Measurements from ENCODE around the gene LHFPL6. TPM values are rescaled to one million over a fixed set of nuclear protein-coding genes. Genes with fewer than 3 reads are reported as not detected.

Gene LHFPL6
- total RNA-seq, 1 experiment from 2014 or later: 3.6 TPM

DNA sequence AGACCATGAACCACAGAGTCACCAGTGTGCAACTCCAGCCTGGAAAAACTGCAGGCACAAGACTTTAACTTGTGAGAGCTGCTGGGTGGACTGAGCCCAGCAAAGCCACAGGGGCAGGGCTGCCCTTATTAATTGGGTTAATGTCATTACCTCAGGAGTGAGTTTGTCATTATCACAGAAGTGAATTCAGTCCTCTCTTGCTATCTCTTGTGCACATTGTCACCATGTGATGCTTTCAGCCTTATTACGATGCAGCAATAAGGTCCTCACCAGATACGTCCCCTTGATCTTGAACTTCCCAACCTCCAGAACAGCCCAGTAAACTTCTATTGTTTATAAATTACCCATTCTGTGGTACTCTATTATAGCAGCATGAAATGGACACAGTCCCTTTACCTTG, 158.1 kb downstream of the LHFPL6 start:
- Mint-ChIP-seq H3K4me1 (ENCODE audit: low read depth, unreplicated experiment) (no peaks in the 10 kb centered on the region), H3K4me3 (ENCODE audit: unreplicated experiment) (no peak overlapping the region), H3K36me3 (ENCODE audit: insufficient read depth, unreplicated experiment) (no peaks in the 10 kb centered on the region), H3K27me3 (ENCODE audit: insufficient read depth, unreplicated experiment) (peaks cover 21% of the 10 kb centered on the region), H3K9me3 (ENCODE audit: unreplicated experiment) (peaks cover 14% of the 10 kb centered on the region), H3K27ac (ENCODE audit: unreplicated experiment) (no peak overlapping the region)
- Histone ChIP-seq H3K9me3 (no peaks in the 10 kb centered on the region), H3K4me1 (no peaks in the 10 kb centered on the region), H3K27me3 (replicated peaks; ENCODE audit: control insufficient read depth, insufficient read depth, low read length) (no peaks in the 10 kb centered on the region), H3K36me3 (ENCODE audit: control insufficient read depth, insufficient read depth, low read length) (no peaks in the 10 kb centered on the region), H3K4me3 (ENCODE audit: low read depth, low read length) (no peak overlapping the region)
- ChIA-PET CTCF (no interaction called here), POLR2A (no interaction called here)
- intact Hi-C loops (cut with micrococcal nuclease; ENCODE audit: unreplicated experiment): no loop called here
- no peak for DNase-seq
- BruUV-seq (replicated peaks): no TSS peak
- TF ChIP-seq, protein P1, sequence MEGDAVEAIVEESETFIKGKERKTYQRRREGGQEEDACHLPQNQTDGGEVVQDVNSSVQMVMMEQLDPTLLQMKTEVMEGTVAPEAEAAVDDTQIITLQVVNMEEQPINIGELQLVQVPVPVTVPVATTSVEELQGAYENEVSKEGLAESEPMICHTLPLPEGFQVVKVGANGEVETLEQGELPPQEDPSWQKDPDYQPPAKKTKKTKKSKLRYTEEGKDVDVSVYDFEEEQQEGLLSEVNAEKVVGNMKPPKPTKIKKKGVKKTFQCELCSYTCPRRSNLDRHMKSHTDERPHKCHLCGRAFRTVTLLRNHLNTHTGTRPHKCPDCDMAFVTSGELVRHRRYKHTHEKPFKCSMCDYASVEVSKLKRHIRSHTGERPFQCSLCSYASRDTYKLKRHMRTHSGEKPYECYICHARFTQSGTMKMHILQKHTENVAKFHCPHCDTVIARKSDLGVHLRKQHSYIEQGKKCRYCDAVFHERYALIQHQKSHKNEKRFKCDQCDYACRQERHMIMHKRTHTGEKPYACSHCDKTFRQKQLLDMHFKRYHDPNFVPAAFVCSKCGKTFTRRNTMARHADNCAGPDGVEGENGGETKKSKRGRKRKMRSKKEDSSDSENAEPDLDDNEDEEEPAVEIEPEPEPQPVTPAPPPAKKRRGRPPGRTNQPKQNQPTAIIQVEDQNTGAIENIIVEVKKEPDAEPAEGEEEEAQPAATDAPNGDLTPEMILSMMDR (IDR thresholded peaks at IDR 0.05; ENCODE audit: insufficient read depth in 1 of 2, low read depth in 1 of 2, low read length in 1 of 2, severe bottlenecking in 1 of 2, unreplicated experiment in 1 of 2): no peak

DNA sequence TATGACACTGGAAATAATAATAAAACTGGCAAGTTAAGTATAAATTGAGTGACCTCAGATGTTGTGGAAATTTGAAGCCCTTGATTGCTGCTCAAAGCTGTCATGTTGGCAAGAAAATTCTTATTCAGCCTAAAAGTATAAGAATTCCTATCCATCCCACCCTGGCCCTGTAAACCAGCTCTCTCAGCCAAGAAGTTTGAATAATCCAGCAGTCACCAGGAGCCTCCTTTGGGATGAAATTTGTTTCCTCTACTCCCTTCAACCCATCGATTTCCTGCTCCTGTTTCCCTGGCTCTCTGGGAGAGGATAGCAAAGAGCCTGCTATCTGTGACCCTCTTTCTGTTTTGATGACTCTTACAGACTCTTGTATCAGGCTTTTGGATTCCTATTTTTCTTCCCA, 169.3 kb downstream of the LHFPL6 start:
- no peaks in the 10 kb centered on the region for H3K4me1 ChIP-seq
- TF ChIP-seq, protein P1 (IDR thresholded peaks at IDR 0.05; ENCODE audit: insufficient read depth in 1 of 2, low read depth in 1 of 2, low read length in 1 of 2, severe bottlenecking in 1 of 2, unreplicated experiment in 1 of 2): no peak
- peaks cover 2% of the 10 kb centered on the region for H3K9me3 ChIP-seq
- H3K27me3 ChIP-seq (replicated peaks; ENCODE audit: control insufficient read depth, insufficient read depth, low read length): no peaks in the 10 kb centered on the region
- DNase-seq: no peak
- no peaks in the 10 kb centered on the region for H3K36me3 Mint-ChIP-seq (ENCODE audit: insufficient read depth, unreplicated experiment)
- H3K4me3 ChIP-seq (ENCODE audit: low read depth, low read length): no peak overlapping the region
- BruUV-seq (replicated peaks): no TSS peak
- H3K4me3 Mint-ChIP-seq (ENCODE audit: unreplicated experiment): no peak overlapping the region
- peaks cover 37% of the 10 kb centered on the region for H3K9me3 Mint-ChIP-seq (ENCODE audit: unreplicated experiment)
- H3K27me3 Mint-ChIP-seq (ENCODE audit: insufficient read depth, unreplicated experiment): peaks cover 9% of the 10 kb centered on the region
- ChIA-PET CTCF (no interaction called here), POLR2A (no interaction called here)
- intact Hi-C loops (cut with micrococcal nuclease; ENCODE audit: unreplicated experiment): no loop called here
- H3K36me3 ChIP-seq (ENCODE audit: control insufficient read depth, insufficient read depth, low read length): no peaks in the 10 kb centered on the region
- H3K4me1 Mint-ChIP-seq (ENCODE audit: low read depth, unreplicated experiment): no peaks in the 10 kb centered on the region
- no peak overlapping the region for H3K27ac Mint-ChIP-seq (ENCODE audit: unreplicated experiment)

DNA sequence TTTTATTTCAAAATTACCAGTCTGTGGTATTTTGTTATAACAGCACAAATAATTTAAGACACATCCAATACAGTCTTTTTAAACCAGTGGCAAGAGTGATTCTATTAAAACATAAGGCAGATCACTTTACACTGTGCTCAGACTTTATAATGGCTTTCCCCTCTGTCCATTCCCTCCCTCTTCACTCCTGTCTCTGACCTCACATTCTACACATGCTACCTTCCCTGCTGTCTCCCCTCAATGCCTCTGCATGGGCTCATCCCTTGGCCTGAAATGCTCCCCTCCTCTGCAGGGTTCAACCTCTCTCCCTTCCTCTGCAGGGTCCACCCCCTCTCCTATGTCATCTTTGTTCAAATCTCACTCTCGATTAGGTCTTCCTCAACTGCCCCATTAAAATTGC, 170.8 kb downstream of the LHFPL6 start:
- Mint-ChIP-seq H3K27me3 (ENCODE audit: insufficient read depth, unreplicated experiment) (peaks cover 13% of the 10 kb centered on the region), H3K27ac (ENCODE audit: unreplicated experiment) (no peak overlapping the region), H3K4me3 (ENCODE audit: unreplicated experiment) (no peak overlapping the region), H3K36me3 (ENCODE audit: insufficient read depth, unreplicated experiment) (no peaks in the 10 kb centered on the region), H3K9me3 (ENCODE audit: unreplicated experiment) (peaks cover 37% of the 10 kb centered on the region), H3K4me1 (ENCODE audit: low read depth, unreplicated experiment) (no peaks in the 10 kb centered on the region)
- POLR2A ChIA-PET: no interaction called here
- Histone ChIP-seq H3K4me3 (ENCODE audit: low read depth, low read length) (no peak overlapping the region), H3K4me1 (no peaks in the 10 kb centered on the region), H3K36me3 (ENCODE audit: control insufficient read depth, insufficient read depth, low read length) (no peaks in the 10 kb centered on the region), H3K9me3 (peaks cover 4% of the 10 kb centered on the region), H3K27me3 (replicated peaks; ENCODE audit: control insufficient read depth, insufficient read depth, low read length) (no peaks in the 10 kb centered on the region)
- no peak for DNase-seq
- CTCF ChIA-PET: no interaction called here
- TF ChIP-seq, protein P1 (IDR thresholded peaks at IDR 0.05; ENCODE audit: insufficient read depth in 1 of 2, low read depth in 1 of 2, low read length in 1 of 2, severe bottlenecking in 1 of 2, unreplicated experiment in 1 of 2): no peak
- BruUV-seq (replicated peaks): no TSS peak
- intact Hi-C loops (cut with micrococcal nuclease; ENCODE audit: unreplicated experiment): no loop called here
